Left lung (tissue), 10 donors: ENCODE measurements around the gene USPL1. TPM values are rescaled to one million over a fixed set of nuclear protein-coding genes. Genes with fewer than 3 reads are reported as not detected.
A peak's percentile ranks its signal among the peaks of the same experiment; 100 is the strongest.

Source experiments
- ATAC-seq: fragments of 200-7000 bp; cut with Tn5 transposase; one replicate; pipeline ENCODE4 v1.9.1; 2020; ENCODE audit warnings: moderate library complexity
- DNase-seq, 4 donors: peaks; one replicate each; pipeline ENCODE4 v3.0.0-alpha.2; 2013 to 2020
- H3K27ac ChIP-seq, 2 donors: fragments of 200-600 bp; sonication (generic) in 1 of 2; one replicate each; pipeline versions ENCODE4 v1.5.0 to v1.8.0; 2020 to 2021
- H3K27me3 ChIP-seq, 2 donors: fragments of 200-600 bp; sonication (generic) in 1 of 2; one replicate each; pipeline versions ENCODE4 v1.5.0 to v1.8.0; 2020 to 2021
- H3K36me3 ChIP-seq, 2 donors: fragments of 200-600 bp; sonication (generic) in 1 of 2; one replicate each; pipeline versions ENCODE4 v1.5.0 to v1.8.0; 2020 to 2021
- H3K4me1 ChIP-seq, 2 donors: fragments of 200-600 bp; one replicate each; pipeline ENCODE4 v1.8.0; 2021
- H3K4me3 ChIP-seq, 2 donors: fragments of 200-600 bp; sonication (generic) in 1 of 2; one replicate each; pipeline versions ENCODE4 v1.5.0 to v1.8.0; 2020 to 2021; ENCODE audit warnings: mild to moderate bottlenecking in 1 of 2
- H3K9me3 ChIP-seq, 2 donors: fragments of 200-600 bp; sonication (generic) in 1 of 2; one replicate each; pipeline versions ENCODE4 v1.5.0 to v1.8.0; 2020 to 2021
- CTCF ChIP-seq, 2 donors: fragments of 200-600 bp; sonication (generic) in 1 of 2; IDR thresholded peaks; one replicate each; pipeline versions ENCODE4 v1.5.0 to v1.8.0; 2021; ENCODE audit warnings: antibody characterized with exemption in 2 of 2
- intact Hi-C, 2 donors: fragments of 100-400 bp; cut with DNase I; formaldehyde crosslinking; loops; one replicate each; pipeline versions ENCODE4 v1.11.2 to v1.14.2; 2022
- polyA plus RNA-seq, 6 donors: library from polyadenylated mRNA; unstranded; fragments of 120-200 nt; gene quantifications; one replicate each; pipeline ENCODE4 v1.2.1, GENCODE V29; 2013; ENCODE audit not compliant: insufficient read length in 6 of 6
- total RNA-seq, 2 donors: library from RNA; stranded (reverse); fragmentation: NEBNext Ultra II Directional; extraction: Animal tissue kit (Norgen Biotek cat#: 25700); gene quantifications; one replicate each; pipeline ENCODE4 v1.2.1, GENCODE V29; 2021
- donor health status: DM: no; HTN: yes; CAD: no.
- donor health status: DM: no; HTN: no; CAD: no.

Gene USPL1
- total and polyA plus RNA-seq, 8 donors = 12.1 to 30.7 (median 27.6) TPM

- intact Hi-C loops = no loop called here
- no peak for DNase-seq
- ATAC-seq = peak; percentile 24
- Histone ChIP-seq H3K27me3 (no peaks in the 10 kb centered on the region), H3K36me3 (peaks cover 0 to 5% of the 10 kb centered on the region in 2 donors), H3K4me3 (no peak overlapping the region), H3K27ac (no peak overlapping the region), H3K9me3 (no peaks in the 10 kb centered on the region), H3K4me1 (peaks cover 0 to 18% of the 10 kb centered on the region in 2 donors)
- TF ChIP-seq CTCF (IDR thresholded peaks at IDR 0.05) = no peak
Observed at GRCh38 chr13:30664689-30665275, 47.1 kb downstream of the USPL1 start.

GRCh38 chr13:30665638-30666037 lies 47.9 kb downstream of the USPL1 start:
- no peaks in the 10 kb centered on the region for H3K36me3 ChIP-seq
- H3K4me1 ChIP-seq = peaks cover 0 to 18% of the 10 kb centered on the region in 2 donors
- H3K27me3 ChIP-seq = no peaks in the 10 kb centered on the region
- no peak for ATAC-seq
- H3K4me3 ChIP-seq = no peak overlapping the region
- no peak for DNase-seq
- TF ChIP-seq CTCF (IDR thresholded peaks at IDR 0.05) = no peak
- no peaks in the 10 kb centered on the region for H3K9me3 ChIP-seq
- no peak overlapping the region for H3K27ac ChIP-seq
- intact Hi-C loops = no loop called here

- no peak overlapping the region for H3K27ac ChIP-seq
- peaks cover 0 to 18% of the 10 kb centered on the region in 2 donors for H3K4me1 ChIP-seq
- no peaks in the 10 kb centered on the region for H3K36me3 ChIP-seq
- H3K27me3 ChIP-seq = no peaks in the 10 kb centered on the region
- TF ChIP-seq CTCF (IDR thresholded peaks at IDR 0.05) = no peak
- no peaks in the 10 kb centered on the region for H3K9me3 ChIP-seq
- H3K4me3 ChIP-seq = no peak overlapping the region
- no peak for ATAC-seq
- intact Hi-C loops = no loop called here
- no peak for DNase-seq
Observed at GRCh38 chr13:30666113-30666512, 48.4 kb downstream of the USPL1 start.

- no peak overlapping the region for H3K4me3 ChIP-seq
- H3K27ac ChIP-seq = no peak overlapping the region
- no peak for DNase-seq
- H3K4me1 ChIP-seq = peaks cover 0 to 15% of the 10 kb centered on the region in 2 donors
- intact Hi-C loops = no loop called here
- no peak for TF ChIP-seq CTCF (IDR thresholded peaks at IDR 0.05)
- no peak for ATAC-seq
- no peaks in the 10 kb centered on the region for H3K9me3 ChIP-seq
- no peaks in the 10 kb centered on the region for H3K36me3 ChIP-seq
- no peaks in the 10 kb centered on the region for H3K27me3 ChIP-seq
Observed at GRCh38 chr13:30667014-30667413, 49.3 kb downstream of the USPL1 start.

- TF ChIP-seq CTCF (IDR thresholded peaks at IDR 0.05) = no peak
- intact Hi-C loops = no loop called here
- Histone ChIP-seq H3K9me3 (no peaks in the 10 kb centered on the region), H3K27ac (no peak overlapping the region), H3K36me3 (no peaks in the 10 kb centered on the region), H3K4me1 (peaks cover 2 to 10% of the 10 kb centered on the region in 2 donors), H3K4me3 (no peak overlapping the region), H3K27me3 (no peaks in the 10 kb centered on the region)
- no peak for ATAC-seq
- DNase-seq = no peak
Observed at GRCh38 chr13:30668312-30668711, 50.6 kb downstream of the USPL1 start.
